ENCODE measurements around the gene TNFRSF4. TPM values are rescaled to one million over a fixed set of nuclear protein-coding genes. Genes with fewer than 3 reads are reported as not detected.

The TNFRSF4 gene
- total RNA-seq, 1 experiment from 2014 or later = 0.62 TPM

- Histone ChIP-seq H3K27ac (ENCODE audit: low read length) (no peak overlapping the region), H3K4me3 (ENCODE audit: low read depth in 2 of 2, low read length in 2 of 2) (no peak overlapping the region), H3K9me3 (ENCODE audit: control insufficient read depth, insufficient read depth, low read depth, low read length) (no peaks in the 10 kb centered on the region), H3K4me1 (ENCODE audit: control insufficient read depth, insufficient read depth, low read length) (no peaks in the 10 kb centered on the region), H3K27me3 (ENCODE audit: control insufficient read depth, insufficient read depth, low read length) (no peaks in the 10 kb centered on the region), H3K36me3 (ENCODE audit: control insufficient read depth, insufficient read depth, low read length) (peaks cover 2% of the 10 kb centered on the region; the same call in 1 of the 2 replicates)
- POLR2A ChIA-PET = no interaction called here
- intact Hi-C loops (cut with micrococcal nuclease; ENCODE audit: unreplicated experiment) = no loop called here
- ATAC-seq (no peak), DNase-seq (ENCODE audit: low read depth, low spot score) (no peak)
- BruUV-seq (replicated peaks) = TSS peak; percentile 32
- in situ Hi-C loops (cut with HindIII; ENCODE audit: low pct_unique_long_range_greater_than_20kb, low sequenced_read_pairs) = no loop called here
- CTCF ChIA-PET = no interaction called here
- TF ChIP-seq TCF7L2 (IDR thresholded peaks at IDR 0.05; ENCODE audit: low read depth, low read length) (no peak), SIN3A (IDR thresholded peaks at IDR 0.05; ENCODE audit: borderline replicate concordance, insufficient read depth, low read depth, low read length) (no peak), CTCF (IDR thresholded peaks at IDR 0.05) (no peak), POLR2AphosphoS5 (IDR thresholded peaks at IDR 0.05; ENCODE audit: low read depth, low read length) (no peak), REST (IDR thresholded peaks at IDR 0.05; ENCODE audit: insufficient read depth in 1 of 2, low read depth in 2 of 2, low read length in 1 of 2) (no peak)
These were observed 8.7 kb upstream of the TNFRSF4 start for GRCh38 chr1:1222575-1223225.

- Histone ChIP-seq H3K9me3 (ENCODE audit: control insufficient read depth, insufficient read depth, low read depth, low read length) (no peaks in the 10 kb centered on the region), H3K27me3 (ENCODE audit: control insufficient read depth, insufficient read depth, low read length) (no peaks in the 10 kb centered on the region), H3K4me1 (ENCODE audit: control insufficient read depth, insufficient read depth, low read length) (no peaks in the 10 kb centered on the region), H3K4me3 (ENCODE audit: low read depth in 2 of 2, low read length in 2 of 2) (no peak overlapping the region), H3K36me3 (ENCODE audit: control insufficient read depth, insufficient read depth, low read length) (peaks cover 2% of the 10 kb centered on the region; the same call in 1 of the 2 replicates), H3K27ac (ENCODE audit: low read length) (no peak overlapping the region)
- CTCF ChIA-PET = interaction anchor here (1.4 kb wide), 1 partner anchor 99 kb away, joined by 3 read pairs; no protein-coding TSS in a partner anchor
- intact Hi-C loops (cut with micrococcal nuclease; ENCODE audit: unreplicated experiment) = no loop called here
- DNase-seq (ENCODE audit: low read depth, low spot score) (no peak), ATAC-seq (peak; percentile 24; the same call in 1 of the 2 replicates)
- no TSS peak for BruUV-seq (replicated peaks)
- POLR2A ChIA-PET = no interaction called here
- TF ChIP-seq REST (IDR thresholded peaks at IDR 0.05; ENCODE audit: insufficient read depth in 1 of 2, low read depth in 2 of 2, low read length in 1 of 2) (no peak), TCF7L2 (IDR thresholded peaks at IDR 0.05; ENCODE audit: low read depth, low read length) (no peak), CTCF (IDR thresholded peaks at IDR 0.05) (no peak), POLR2AphosphoS5 (IDR thresholded peaks at IDR 0.05; ENCODE audit: low read depth, low read length) (no peak), SIN3A (IDR thresholded peaks at IDR 0.05; ENCODE audit: borderline replicate concordance, insufficient read depth, low read depth, low read length) (no peak)
- in situ Hi-C loops (cut with HindIII; ENCODE audit: low pct_unique_long_range_greater_than_20kb, low sequenced_read_pairs) = no loop called here
These were observed 8.1 kb upstream of the TNFRSF4 start for GRCh38 chr1:1221887-1222574.

Measured in Panc1 (cell line).